Stimulated activated CD8-positive, alpha-beta memory T cell treated with anti-CD3 and anti-CD28 coated beads, Interleukin-15, amount 100 ng/mL, for 4 hours (primary cell): Measurements from ENCODE around the gene RPS6KA3.
A peak's percentile ranks its signal among the peaks of the same experiment; 100 is the strongest.
"Not testable (repeated sequence)": the region's sequence is repeated elsewhere in the genome, so short reads cannot be mapped to it uniquely, and the experiment has no call there.

Experiments
- DNase-seq, 2 donors: peaks; one replicate each; pipeline ENCODE4 v3.0.0-alpha.2; 2020; ENCODE audit warnings: low read depth in 2 of 2

Gene RPS6KA3

DNA sequence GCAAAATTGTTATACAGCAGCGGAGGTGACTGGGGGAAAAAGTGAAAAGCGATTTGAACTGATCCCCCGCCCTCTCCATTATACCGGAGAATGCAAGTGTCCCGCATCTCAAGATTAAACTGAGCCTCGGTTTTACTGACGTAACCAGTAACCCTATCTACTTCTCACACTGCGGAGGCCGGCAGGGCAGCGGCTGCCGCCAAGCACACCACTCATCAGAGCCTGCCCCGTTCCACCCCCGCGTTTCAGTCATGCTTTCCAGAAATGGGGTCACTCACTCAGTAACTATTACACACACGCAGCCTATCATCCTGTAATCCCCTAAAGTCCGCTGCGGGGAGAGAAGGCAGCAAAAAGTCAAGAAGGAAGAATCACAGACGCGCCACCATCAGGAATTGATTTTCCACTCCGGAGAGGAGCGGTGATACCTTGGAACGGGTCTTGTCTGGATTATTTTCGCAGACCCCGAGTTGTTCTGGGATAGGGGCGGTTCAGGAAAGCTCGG is 1.4 kb downstream of the RPS6KA3 start:
- peak; percentile 45 to 63 for DNase-seq

DNA sequence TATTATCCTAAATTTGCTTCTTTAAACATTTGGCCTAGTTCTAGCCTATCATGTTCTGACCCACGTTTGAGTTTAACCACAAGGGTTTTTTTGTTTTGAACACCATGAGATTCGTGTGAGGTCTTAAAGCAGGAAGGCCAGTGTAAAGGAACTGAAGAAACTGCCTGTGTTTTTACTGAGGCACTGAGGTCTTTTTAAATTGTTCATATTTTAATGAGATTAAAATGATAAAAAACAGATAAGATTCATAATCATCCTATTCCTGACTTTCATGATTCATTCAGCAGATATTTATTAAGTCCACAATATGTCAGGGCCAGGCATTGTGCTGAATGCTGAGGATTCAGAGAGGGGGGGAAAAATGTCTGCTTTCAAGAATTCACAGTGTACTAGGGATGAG is 3.2 kb downstream of the RPS6KA3 start:
- no peak for DNase-seq

DNA sequence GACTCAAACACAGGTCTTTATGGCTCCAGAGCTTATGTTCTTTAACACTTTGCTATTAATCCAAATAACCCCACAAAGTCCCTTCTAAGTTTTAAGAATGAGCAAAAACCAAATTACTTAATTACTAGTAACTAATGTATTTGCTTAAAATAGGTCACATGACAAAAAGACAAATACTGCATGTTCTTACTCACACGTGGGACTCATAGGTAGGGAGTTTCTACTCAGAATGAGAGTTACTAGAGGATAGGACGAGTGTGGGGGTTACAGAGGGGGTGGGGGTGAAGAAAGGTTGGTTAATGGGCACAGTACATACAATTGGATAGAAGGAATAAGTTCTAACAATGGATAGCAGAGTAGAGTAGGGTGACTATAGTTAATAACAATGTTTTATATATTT is 5.8 kb downstream of the RPS6KA3 start:
- DNase-seq: no peak

DNA sequence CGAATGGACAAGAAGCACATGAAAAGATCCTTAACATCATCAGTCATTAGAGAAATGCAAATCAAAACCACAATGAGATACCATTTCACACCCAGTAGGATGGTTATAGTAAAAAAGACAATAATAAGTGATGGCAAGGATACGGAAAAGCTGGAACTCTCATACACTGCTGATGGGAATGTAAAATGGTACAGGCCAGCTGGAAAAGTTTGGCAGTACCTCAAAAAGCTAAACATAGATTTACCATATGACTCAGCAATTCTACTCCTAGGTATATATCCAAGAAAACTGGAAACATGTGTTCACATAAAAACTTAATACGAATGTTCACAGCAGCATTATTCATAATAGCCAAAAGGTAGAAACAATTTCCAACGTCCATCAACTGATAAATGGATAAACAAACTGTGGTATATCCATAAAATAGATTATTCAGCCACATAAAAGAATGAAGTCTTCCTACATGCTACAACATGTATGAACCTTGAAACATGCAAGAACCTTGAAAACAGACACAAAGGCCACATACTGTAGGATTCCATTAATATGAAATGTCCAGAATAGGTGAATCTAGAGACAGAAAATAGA is 11.9 kb downstream of the RPS6KA3 start:
- no peak for DNase-seq

DNA sequence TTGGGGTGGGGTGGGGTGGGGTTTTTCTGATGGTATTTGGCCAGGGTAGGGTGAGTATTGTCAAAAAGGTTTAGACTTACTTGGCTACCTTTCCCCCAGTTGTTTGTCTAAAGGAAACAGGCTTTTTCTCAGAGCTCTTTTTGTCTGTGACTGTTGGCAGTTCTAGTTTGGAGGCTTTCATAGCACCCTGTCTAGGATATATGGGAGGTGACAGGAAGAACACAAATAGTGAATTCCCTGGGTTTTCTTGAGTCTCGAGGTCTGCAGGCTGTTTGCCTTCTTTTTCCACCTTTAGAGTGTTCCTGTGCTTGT is 13.5 kb downstream of the RPS6KA3 start:
- DNase-seq: no peak

DNA sequence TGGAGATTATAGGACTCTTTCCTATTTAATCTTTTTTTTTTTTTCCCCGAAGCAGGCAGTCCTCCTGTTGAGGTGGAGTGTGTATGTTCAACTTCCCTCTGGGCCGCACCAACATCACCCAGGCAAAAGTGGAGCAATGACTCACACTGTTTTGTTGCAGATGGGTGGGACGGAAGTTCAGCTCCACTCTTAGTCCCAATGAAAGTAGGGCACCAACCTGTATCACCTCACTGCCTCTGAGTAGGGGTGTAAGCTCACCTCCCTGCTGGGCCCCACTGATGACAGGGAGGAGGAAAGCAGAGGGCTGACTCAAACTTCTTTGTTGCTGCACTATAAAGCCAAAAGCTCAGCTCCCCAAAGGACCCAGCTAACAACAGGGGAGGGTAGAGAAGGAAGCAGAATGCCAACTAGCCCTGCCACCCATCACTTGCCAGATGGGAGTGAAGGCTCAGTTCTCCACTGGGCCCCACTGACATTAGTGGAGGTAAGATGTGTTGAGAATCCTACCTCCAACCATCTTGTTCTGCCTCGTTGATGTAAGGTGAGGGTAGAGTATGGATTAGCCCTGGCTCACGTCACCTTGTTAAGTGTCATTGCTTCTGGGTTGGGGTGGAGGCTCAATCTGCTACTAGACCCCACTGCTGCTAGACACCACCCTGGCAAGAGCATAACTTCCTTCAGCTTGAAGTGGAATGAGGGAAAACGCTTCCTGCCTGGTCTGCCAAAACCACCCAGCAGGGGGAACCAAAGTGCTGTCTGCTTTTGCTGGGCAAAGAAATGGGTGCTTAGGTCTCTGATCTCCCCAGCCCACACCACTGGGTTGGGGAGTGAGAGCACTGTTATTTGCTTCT is 14.1 kb downstream of the RPS6KA3 start:
- DNase-seq: peak in 1 of 2 donors; percentile 38

DNA sequence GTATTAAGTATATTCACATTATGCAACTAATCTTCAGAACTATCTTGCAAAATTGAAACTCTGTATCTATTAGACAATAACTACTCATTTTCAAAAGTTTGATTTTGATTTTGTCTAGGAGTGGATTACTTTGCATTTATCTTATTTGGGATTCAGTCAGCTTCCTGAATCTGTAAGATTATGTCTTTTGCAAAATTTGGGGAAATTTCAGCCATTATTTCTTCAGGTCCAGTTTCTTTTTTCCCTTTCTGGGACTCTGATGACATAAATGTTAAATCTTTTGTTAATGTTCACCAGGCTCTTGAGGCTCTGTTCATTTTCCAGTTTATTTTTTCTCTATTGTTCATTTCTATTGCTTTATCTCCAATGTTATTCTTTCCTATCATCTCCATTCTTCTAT is 15.0 kb downstream of the RPS6KA3 start:
- no peak for DNase-seq

DNA sequence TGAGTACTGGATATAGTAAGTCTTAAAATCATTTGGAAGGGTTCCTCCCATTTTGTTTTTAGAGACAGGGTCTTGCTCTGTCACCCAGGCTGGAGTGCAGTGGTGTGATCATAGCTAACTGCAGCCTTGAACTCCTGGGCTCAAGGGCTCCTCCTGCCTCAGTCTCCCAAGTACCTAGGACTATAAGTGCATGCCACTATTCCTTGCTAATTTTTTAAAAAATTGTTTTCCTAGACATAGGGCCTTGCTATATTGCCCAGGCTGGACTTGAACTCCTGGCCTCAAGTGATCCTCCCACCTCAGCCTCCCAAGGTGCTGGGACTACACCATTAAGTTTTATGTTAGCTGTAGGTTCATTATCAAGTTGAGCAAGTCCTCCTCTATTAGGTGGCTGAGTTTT is 16.6 kb downstream of the RPS6KA3 start:
- DNase-seq: not testable (repeated sequence)

DNA sequence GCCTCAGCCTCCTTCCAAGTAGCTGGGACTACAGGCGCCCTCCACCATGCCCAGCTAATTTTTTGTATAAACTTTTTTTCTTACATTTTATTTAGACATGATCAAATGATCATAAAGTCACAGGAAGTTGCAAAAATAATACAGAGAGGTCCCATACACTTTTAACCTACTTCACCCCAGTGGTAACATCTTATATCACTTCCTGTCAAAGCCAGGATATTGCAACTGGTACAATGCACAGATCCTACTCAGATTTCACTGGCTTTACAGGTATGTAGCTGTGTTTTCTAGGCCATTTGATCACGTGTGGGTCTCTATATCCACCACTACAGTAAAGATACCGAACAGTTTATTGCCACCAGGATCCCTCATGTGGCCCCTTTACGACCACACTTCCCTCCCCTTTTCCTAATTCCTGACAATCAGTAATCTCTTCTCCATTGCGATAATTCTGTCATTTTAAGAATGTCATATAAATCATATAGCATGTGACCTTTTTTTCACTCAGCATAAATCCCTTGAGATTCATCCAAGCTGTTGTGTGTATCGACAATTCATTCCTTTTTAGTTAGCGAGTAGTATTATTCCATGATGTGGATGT is 18.0 kb downstream of the RPS6KA3 start:
- no peak for DNase-seq

DNA sequence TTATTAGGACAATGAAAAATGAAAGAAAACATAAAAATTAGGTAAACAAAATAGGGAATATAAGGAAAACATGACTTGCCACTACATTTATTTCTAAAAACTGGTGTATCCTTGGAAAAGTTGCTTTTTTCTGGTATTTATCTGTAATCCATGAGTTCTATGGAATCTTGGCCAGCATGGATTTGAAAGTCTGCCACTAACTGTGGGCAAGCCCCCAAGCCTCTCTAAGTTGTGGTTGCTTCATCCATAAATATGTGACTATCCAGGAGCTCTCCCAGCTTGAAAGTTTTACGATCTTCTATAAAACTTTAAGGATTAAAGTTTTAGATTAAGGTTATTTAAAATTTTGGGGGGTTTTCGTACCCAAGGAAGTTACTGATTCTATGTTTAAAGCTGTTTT is 21.8 kb downstream of the RPS6KA3 start:
- no peak for DNase-seq

DNA sequence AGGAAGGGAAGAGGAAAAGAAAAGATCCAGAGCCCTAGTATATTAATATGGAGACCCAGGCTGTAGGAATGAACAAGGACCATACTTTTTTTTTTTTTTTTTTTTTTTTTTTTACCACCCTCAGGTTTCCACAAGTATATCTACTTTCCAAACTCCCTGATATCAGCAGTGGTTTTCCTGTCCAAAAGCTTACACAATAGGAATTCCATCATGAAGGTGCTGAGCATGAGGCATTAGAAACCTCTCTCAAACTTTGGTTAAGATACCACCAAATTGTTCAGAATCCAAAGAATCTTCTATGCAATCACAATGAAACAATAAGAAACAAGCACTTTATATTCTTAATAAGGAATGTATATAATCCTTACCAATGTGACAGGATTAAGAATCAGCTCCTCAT is 26.5 kb downstream of the RPS6KA3 start:
- DNase-seq: no peak

DNA sequence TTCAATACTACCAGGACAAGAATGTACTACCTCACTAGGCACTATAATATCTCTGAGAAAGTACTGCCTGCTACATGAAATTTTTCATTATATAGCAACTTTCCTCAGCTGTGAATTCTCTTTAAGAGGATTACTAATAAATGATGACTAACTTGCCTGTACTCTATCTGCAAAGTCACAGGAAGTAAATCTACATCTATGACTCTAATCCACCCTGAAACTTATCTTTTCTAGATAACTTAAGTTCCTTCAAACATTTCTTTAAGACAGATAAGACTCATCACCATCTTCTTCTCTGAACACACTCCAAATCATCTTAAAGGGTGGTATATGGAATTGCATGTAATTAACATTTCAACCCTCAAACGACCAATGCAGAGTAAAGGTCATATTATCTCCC is 28.8 kb downstream of the RPS6KA3 start:
- no peak for DNase-seq

DNA sequence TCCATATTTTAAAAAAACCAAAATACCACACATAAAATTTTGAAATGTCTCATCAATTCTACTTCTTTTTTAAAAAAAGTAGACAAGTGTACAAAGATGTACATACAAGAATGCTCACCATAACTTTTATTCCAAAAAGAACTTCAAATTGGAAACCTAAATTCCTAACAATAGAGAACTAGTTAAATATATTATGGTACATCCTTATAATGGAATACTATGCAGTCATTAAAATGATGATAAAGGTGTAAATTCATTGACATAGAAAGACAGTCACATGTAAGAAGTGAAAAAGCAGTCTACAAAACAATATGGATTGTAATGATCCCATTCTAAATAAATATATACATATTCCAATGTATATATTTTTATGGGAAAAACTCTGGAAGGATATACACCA is 31.0 kb downstream of the RPS6KA3 start:
- no peak for DNase-seq

DNA sequence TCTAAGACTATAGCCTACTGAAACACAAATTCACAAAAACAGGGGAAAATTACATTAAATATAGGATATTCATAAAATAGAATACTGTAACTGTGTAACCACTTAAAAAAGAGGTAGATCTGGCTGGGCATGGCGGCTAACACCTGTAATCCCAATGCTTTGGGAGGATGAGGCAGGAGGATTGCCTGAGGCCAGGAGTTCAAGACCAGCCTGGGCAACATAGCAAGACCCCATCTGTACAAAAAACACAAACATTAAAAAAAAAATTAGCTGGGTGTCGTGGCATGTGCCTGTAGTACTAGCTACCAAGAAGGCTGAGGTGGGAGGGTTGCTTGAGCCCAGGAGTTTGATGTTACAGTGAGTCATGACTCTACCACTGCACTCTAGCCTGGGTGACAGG is 33.4 kb downstream of the RPS6KA3 start:
- DNase-seq: no peak

DNA sequence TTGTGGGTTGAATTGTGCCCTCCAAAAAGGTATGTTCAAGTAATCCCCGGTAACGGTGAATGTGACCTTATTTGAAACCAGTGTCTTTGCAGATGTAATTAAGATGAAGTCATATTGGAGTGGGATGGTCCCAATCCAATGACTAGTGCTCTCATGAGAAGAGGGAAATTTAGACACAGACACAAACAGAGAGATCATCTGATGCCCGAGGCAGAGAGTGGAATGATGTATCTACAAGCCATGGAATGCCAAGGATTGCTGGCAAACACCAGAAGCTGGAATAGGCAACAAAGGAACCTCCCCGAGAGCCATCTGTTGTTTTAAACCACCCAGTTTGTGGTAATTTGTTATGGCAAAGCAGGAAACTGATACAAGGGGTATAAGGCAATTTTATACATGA is 35.1 kb downstream of the RPS6KA3 start:
- no peak for DNase-seq

DNA sequence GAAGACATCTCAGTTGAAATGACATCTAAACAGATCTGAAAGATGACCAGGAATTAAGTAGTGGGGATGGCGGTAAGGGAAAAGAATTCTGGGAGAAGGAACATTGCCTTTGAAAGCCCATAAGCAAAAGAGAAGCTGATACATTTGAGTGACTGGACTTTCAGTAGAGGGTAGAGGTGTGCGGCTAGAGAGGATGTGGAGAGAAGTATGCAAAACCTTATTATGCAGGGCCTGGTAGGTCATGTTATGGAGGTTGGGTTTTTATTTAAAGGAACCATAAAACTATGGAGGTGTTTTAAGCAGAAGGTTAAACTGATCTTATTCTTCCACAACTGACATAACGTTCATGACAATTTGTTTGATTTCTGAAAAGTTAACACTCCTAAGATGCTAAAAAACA is 36.3 kb downstream of the RPS6KA3 start:
- DNase-seq: no peak

DNA sequence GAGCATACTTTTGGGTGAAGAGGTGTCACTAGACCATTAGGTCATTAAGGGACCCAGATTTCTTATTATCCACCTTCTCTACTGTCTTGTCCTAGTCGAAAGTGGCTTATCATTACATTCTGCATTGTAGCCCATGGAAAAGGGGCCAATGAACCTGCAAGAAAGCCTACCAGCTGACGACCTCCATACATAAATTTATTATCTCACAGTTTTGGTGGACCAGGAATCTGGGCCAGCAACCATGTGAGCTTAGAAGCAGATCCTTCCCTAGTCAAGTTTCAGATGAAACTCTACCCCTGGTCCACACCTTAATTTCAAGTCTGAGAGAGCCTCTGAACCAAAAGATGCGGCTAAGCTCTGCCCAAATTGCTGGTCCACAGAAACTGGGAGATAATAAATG is 37.6 kb downstream of the RPS6KA3 start:
- no peak for DNase-seq

DNA sequence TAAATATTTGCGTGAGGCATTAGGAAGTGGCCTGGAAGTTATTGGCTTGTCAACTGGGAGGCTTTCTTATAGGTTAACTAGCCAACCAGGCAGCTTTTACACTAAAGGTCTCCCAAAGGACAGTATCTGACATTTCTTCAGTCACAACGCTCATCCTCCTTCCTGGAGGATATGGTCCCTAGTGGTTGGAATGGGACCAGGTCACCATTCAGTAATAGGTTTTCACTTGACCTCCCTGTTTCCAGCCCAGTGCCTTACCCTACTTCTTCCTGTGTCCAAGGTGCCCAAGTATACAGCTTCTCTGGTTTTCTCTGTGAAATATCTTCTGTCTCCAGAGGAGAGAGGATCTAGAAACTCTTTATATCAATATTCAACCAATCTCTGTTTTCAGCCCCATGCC is 38.5 kb downstream of the RPS6KA3 start:
- DNase-seq: no peak

DNA sequence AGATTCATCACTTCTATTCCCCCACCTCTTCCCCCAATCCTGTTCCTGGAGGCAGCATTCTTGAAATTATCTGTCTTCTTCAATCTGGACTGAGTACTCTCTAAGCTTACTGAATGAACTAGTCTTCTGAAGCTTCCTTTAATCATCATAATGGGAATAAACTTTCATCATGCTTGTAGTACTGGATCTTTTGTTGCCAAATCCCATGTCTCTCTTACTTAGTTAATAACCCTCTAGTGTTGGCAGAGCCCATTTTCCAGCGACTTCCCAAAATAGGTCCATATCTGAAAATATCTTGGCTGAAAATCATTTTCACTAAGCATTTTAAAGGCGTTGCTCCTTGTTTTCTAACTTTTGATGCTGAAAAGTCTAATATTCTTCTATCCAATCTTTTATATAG is 39.6 kb downstream of the RPS6KA3 start:
- DNase-seq: no peak

DNA sequence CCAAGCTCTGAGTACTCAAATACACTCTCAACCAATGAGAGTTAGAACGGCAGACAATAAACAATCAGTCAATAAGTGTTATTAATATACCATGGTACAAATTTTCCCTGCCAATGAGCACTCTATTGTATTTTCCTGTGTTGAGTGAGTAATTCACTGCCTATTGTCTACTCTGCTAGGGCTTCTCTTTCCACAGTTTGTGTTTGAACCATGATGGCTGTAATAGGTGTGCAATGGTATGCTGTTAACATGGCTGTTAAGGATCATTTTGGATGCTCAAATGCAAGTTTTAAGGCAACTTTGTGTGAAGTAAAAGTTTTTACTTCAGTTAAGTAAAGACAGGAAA is 41.2 kb downstream of the RPS6KA3 start:
- DNase-seq: no peak

DNA sequence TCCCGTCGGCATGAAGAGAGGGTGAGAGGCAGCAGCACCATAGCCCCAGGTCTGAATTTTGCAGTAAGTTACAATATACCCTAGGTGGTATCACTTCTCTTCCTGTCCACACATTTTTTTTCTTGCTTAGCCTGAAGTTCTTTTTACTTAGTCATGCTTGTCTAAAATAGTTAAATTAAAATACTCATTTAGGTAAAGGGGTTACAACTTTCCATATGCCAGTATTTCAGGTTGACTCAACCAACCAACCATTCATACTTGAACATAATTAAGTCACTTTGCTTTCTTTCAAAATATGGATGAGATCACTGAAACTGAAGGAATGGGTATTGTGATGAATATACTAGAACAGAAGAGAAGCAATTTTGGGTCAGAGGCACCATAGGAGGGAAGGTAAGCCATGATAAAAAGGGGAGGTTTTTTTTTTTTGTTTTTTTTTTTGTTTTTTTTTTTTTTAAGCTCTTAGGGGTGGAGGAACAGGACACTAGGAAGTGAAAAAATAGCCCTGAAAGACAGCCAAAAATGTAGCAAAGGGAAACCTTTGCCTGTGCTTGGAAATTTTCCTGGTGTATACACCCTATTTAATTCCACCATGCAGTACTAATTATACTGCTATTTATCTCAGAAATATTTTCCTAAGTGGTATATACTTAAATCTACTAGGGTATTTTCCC is 41.8 kb downstream of the RPS6KA3 start:
- no peak for DNase-seq

DNA sequence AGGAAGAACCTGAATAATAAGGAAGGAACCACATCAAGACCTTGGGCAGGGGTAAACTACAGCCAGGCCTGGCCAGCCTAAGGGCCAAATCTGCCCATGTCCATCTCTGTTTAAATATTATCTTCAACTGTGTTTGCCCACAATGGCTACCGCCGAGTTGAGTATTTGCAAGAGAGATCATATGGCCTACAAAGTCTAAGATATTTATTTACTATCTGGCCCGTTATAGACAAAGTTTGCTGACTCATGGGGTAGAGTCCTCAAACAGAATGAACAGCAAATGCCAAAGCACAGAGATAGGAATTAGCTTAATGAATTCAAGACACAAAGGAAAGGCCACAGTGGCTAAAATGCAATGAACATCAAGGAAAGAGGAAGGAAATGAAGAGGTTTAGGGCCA is 44.8 kb downstream of the RPS6KA3 start:
- DNase-seq: no peak
